ENCODE measurements around the gene JARID2. TPM values are rescaled to one million over a fixed set of nuclear protein-coding genes. Genes with fewer than 3 reads are reported as not detected.
A peak's percentile ranks its signal among the peaks of the same experiment; 100 is the strongest.

The JARID2 gene
- total RNA-seq, 2 experiments from 2014 or later, result 33.0 to 33.2 TPM

DNA sequence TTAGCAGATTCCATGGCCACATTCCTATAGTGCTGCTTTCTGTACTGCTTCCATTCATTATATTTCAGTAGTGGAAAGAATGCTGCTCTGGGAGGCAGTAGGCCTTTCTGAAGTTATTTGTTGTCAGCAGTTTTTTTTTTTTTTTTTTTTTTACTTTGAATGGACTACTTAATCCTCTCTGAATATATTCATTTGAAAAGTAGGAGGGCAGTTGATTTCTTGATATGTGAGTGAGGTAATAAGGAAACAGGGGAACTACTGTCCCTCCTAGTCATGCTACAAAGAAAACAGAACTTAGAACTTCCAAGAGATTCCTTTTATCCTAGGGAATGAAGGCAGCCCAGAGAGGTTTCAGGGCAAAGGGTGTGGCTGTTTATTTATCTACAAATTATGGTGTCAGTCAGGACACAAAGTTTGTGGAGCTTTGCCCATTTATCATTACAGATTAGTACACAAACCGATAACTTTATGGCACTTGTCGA lies 155.9 kb downstream of the JARID2 start:
- Mint-ChIP-seq H3K9me3 (ENCODE audit: insufficient read depth) (no peaks in the 10 kb centered on the region), H3K27me3 (ENCODE audit: low read depth) (no peaks in the 10 kb centered on the region), H3K27ac (peak overlapping the region; percentile 81), H3K4me3 (peak overlapping the region; percentile 70), H3K4me1 (ENCODE audit: low read depth) (peaks cover 92% of the 10 kb centered on the region), H3K36me3 (ENCODE audit: low read depth) (peaks cover 11% of the 10 kb centered on the region)
- POLR2A ChIA-PET, result interaction anchor here (2.3 kb wide), 1 partner anchor 20 kb away, joined by 8 read pairs; no protein-coding TSS in a partner anchor
- CTCF ChIA-PET, result interaction anchor here (0.8 to 2.8 kb wide), 4 partner anchors 12 to 39 kb away, joined by 4 to 13 read pairs (median 5); no protein-coding TSS in a partner anchor
- DNase-seq, result no peak
- ATAC-seq, result no peak

DNA sequence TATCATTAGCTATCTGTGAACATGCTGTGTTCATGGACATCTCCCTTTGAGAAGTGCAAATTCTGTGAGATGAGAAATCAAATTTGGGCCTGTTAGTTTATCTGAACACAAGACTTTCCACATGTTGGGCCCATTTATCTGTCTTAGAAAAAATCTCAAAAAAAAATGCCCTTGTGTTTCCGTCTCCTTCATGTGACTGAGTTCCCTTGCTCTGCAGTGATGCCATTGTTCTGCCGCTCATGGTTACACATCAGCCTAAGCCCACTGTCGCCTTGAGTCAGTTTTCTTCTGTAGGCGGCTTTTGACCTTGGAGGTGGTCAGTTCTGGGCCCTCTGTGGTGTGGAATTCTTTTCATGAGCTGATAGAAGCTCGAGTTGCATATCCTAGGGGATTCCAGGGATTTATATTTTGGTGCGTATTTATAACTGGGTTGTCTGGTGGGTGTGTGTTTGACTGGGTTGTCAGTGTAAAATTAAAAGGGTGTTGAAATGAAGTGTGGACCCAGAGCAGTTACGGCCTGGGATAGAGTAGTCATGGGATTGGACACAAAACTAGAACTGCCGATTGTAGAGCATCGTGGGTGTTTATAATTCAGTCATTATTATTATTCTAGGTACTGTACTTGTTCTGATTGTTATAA lies 156.7 kb downstream of the JARID2 start:
- Mint-ChIP-seq H3K4me1 (ENCODE audit: low read depth) (peaks cover 90% of the 10 kb centered on the region), H3K9me3 (ENCODE audit: insufficient read depth) (no peaks in the 10 kb centered on the region), H3K36me3 (ENCODE audit: low read depth) (peaks cover 12% of the 10 kb centered on the region), H3K4me3 (peak overlapping the region; percentile 34), H3K27ac (peak overlapping the region; percentile 81), H3K27me3 (ENCODE audit: low read depth) (no peaks in the 10 kb centered on the region)
- DNase-seq, result no peak
- ChIA-PET POLR2A (interaction anchor here (2.3 kb wide), 1 partner anchor 19 kb away, joined by 8 read pairs; no protein-coding TSS in a partner anchor), CTCF (interaction anchor here (0.8 to 2.8 kb wide), 5 partner anchors 11 to 39 kb away, joined by 4 to 13 read pairs (median 5); no protein-coding TSS in a partner anchor)
- ATAC-seq, result no peak

DNA sequence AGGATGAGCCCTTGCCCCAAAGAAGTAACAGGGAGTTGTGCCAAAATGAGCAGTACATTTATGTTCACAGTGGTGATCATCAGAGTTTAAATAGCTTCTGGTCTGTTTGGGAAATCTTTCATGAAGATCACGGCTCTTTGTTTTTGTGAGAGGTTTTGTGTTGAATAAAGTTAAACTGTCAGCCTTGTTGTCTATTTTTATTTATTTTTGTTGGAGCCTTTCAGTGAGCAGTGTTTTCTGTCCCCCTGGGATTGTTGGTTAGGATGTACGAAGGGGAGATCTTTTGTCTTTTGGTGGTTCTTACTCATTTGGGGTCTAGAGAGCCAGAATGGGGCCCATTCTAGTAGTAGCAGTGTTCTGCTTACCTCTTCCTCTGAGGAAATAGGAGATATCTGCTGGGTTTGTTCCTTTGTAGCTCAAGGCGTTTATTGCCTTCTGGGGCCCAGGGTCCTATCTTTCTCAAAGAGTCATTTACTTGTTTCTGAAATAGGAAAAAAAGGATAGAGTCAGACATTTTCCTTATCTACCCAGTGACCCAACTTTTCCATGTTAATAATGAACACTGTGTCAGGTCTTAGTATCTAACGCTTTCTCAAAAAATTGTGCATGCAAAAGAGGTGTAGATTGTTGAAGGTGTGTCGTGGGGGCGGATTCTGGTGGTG lies 157.4 kb downstream of the JARID2 start:
- Mint-ChIP-seq H3K9me3 (ENCODE audit: insufficient read depth) (no peaks in the 10 kb centered on the region), H3K27me3 (ENCODE audit: low read depth) (no peaks in the 10 kb centered on the region), H3K4me3 (peak overlapping the region; percentile 53), H3K36me3 (ENCODE audit: low read depth) (peaks cover 15% of the 10 kb centered on the region), H3K27ac (peak overlapping the region; percentile 81), H3K4me1 (ENCODE audit: low read depth) (peaks cover 91% of the 10 kb centered on the region)
- POLR2A ChIA-PET, result interaction anchor here (1.5 to 2.3 kb wide), 3 partner anchors 19 to 150 kb away, joined by 4 to 9 read pairs (median 8); no protein-coding TSS in a partner anchor
- CTCF ChIA-PET, result interaction anchor here (1.2 to 2.0 kb wide), 3 partner anchors 13 to 19 kb away, joined by 4 to 6 read pairs (median 6); no protein-coding TSS in a partner anchor
- ATAC-seq (no peak), DNase-seq (no peak)

DNA sequence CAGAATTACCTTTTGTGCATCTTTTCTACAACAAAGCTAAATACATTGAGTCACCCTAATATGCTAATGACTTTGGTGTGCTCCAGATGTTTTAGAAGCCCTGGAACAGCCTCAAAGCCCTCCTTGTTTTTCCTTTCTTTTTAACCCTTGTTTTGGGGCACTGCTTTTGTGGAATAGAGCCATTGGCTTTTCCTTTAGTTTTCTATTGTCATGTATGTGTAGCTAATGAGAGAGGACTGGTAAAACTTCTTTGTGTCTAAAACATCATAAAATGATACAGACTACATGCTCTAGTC lies 158.8 kb downstream of the JARID2 start:
- ChIA-PET POLR2A (interaction anchor here (0.7 to 1.8 kb wide), 7 partner anchors 9 to 157 kb away, joined by 3 to 9 read pairs (median 5); no protein-coding TSS in a partner anchor), CTCF (interaction anchor here (1.1 to 2.0 kb wide), 4 partner anchors 16 to 36 kb away, joined by 3 to 6 read pairs (median 5); no protein-coding TSS in a partner anchor)
- Mint-ChIP-seq H3K27ac (peak overlapping the region; percentile 81), H3K4me1 (ENCODE audit: low read depth) (peaks cover 90% of the 10 kb centered on the region), H3K36me3 (ENCODE audit: low read depth) (peaks cover 20% of the 10 kb centered on the region), H3K4me3 (peak overlapping the region; percentile 22), H3K27me3 (ENCODE audit: low read depth) (no peaks in the 10 kb centered on the region), H3K9me3 (ENCODE audit: insufficient read depth) (no peaks in the 10 kb centered on the region)
- ATAC-seq (no peak), DNase-seq (no peak)

DNA sequence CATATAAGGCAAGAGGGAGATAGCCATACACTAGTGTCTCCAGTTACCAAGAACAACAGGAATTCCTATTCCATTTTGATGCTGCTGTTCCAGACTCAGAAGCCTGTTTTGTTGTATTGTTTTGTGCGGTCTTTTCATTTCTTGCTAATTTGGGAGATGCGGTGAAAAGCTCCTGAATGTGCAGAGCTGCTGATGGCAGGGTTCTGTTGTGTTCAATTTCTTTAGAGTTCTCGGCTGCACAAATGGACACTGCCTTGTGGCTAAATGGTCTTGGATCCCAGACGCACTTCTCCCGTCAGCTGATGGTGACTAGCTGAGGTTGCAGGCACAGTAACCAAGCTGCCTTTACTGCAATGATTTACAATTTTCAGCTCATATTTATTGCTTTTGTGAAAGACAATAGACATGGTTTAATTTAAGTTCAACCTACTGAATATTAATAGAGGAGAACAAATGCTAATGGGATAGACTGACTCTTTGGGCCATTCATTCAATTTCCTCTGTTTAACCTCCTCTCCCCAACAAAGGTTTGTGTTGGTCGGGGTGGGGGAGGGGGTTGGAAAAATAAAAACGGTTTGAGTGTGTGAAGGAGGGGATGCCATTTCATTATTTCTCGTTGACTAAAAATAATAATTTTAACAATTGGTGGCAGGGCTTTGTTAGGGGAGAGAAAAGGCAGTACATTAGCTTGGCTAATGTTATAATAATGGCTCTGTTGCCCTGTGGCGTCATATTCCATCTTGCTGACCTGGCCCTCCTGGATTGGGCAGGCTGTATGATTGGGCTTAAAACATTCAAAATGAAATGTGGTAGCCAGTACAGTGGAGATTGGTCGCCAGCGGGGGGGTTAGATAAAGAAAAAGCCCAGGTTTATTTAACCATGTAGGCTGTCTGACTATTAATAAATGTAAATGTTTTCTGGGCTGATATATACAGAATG lies 159.5 kb downstream of the JARID2 start:
- Mint-ChIP-seq H3K36me3 (ENCODE audit: low read depth) (peaks cover 20% of the 10 kb centered on the region), H3K4me3 (peak overlapping the region; percentile 22), H3K27ac (peak overlapping the region; percentile 7), H3K27me3 (ENCODE audit: low read depth) (no peaks in the 10 kb centered on the region), H3K4me1 (ENCODE audit: low read depth) (peaks cover 90% of the 10 kb centered on the region), H3K9me3 (ENCODE audit: insufficient read depth) (no peaks in the 10 kb centered on the region)
- ChIA-PET CTCF (interaction anchor here (1.1 to 2.0 kb wide), 4 partner anchors 17 to 35 kb away, joined by 3 to 6 read pairs (median 5); no protein-coding TSS in a partner anchor), POLR2A (interaction anchor here (0.7 to 1.8 kb wide), 6 partner anchors 8 to 158 kb away, joined by 3 to 9 read pairs (median 4); no protein-coding TSS in a partner anchor)
- ATAC-seq (no peak), DNase-seq (no peak)

DNA sequence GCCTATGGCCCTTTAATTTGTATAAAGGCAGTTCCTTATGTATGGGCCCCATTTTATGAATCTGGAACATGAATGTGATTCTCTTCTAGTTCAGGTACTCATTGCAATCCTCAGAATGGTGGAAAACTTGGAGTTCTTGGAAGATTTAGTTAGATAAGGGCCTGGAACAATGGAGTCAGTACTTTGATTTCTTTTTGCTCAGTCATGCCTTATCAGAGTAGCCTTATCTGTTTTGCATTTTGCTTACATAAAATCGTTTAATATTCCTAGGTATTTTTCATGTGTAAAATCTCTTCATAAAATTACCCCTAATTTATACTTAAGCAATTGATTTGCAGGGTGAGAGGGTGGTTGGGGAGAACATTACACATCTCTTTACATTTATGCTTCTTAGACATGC lies 160.6 kb downstream of the JARID2 start:
- H3K27ac Mint-ChIP-seq, result no peak overlapping the region
- no peak overlapping the region for H3K4me3 Mint-ChIP-seq
- CTCF ChIA-PET, result no interaction called here
- peaks cover 91% of the 10 kb centered on the region for H3K4me1 Mint-ChIP-seq (ENCODE audit: low read depth)
- no peaks in the 10 kb centered on the region for H3K27me3 Mint-ChIP-seq (ENCODE audit: low read depth)
- DNase-seq (no peak), ATAC-seq (no peak)
- no peaks in the 10 kb centered on the region for H3K9me3 Mint-ChIP-seq (ENCODE audit: insufficient read depth)
- POLR2A ChIA-PET, result no interaction called here
- H3K36me3 Mint-ChIP-seq (ENCODE audit: low read depth), result peaks cover 27% of the 10 kb centered on the region

DNA sequence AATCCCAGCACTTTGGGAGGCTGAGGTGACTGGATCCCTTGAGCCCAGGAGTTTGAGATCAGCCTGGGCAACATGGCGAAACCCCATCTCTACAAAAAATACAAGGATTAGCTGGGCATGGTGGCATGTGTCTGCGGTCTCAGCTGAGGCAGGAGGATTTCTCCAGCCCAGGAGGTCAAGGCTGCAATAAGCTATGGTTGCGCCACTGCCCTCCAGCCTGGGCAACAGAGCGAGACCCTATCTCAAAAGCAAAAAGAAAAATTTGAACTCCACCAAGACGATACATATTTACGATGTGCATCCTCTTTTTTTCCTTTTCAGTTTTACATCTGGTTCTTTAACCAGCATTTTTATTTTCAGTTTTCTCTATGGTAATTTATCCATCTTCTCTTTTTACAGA lies 162.1 kb downstream of the JARID2 start:
- DNase-seq, result no peak
- no peak overlapping the region for H3K4me3 Mint-ChIP-seq
- H3K4me1 Mint-ChIP-seq (ENCODE audit: low read depth), result peaks cover 90% of the 10 kb centered on the region
- H3K27me3 Mint-ChIP-seq (ENCODE audit: low read depth), result no peaks in the 10 kb centered on the region
- H3K27ac Mint-ChIP-seq, result no peak overlapping the region
- no peaks in the 10 kb centered on the region for H3K9me3 Mint-ChIP-seq (ENCODE audit: insufficient read depth)
- H3K36me3 Mint-ChIP-seq (ENCODE audit: low read depth), result peaks cover 34% of the 10 kb centered on the region
- ChIA-PET POLR2A (no interaction called here), CTCF (interaction anchor here (1.4 kb wide), 1 partner anchor 81 kb away, joined by 3 read pairs; no protein-coding TSS in a partner anchor)
- no peak for ATAC-seq

DNA sequence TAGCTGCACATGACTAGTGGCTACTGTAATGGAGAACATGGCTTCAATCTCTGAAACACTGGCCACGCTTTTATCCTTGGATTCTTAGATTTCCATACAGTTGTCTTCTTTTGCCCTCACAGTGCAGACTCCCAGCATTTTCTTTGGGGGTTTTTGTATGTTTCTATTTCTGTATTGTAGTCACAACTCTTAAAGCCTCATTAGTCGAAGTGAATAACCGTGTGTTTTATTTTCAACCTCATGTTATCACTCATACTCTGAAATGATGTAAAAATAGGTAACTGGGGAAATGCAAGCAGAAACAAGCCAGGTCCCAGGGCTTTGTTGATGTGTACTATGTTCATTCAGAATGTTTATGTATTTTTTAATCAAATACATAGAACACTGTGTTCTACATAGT lies 162.9 kb downstream of the JARID2 start:
- POLR2A ChIA-PET, result interaction anchor here (0.6 to 3.8 kb wide), 2 partner anchors 13 to 154 kb away, joined by 3 to 27 read pairs; no protein-coding TSS in a partner anchor

DNA sequence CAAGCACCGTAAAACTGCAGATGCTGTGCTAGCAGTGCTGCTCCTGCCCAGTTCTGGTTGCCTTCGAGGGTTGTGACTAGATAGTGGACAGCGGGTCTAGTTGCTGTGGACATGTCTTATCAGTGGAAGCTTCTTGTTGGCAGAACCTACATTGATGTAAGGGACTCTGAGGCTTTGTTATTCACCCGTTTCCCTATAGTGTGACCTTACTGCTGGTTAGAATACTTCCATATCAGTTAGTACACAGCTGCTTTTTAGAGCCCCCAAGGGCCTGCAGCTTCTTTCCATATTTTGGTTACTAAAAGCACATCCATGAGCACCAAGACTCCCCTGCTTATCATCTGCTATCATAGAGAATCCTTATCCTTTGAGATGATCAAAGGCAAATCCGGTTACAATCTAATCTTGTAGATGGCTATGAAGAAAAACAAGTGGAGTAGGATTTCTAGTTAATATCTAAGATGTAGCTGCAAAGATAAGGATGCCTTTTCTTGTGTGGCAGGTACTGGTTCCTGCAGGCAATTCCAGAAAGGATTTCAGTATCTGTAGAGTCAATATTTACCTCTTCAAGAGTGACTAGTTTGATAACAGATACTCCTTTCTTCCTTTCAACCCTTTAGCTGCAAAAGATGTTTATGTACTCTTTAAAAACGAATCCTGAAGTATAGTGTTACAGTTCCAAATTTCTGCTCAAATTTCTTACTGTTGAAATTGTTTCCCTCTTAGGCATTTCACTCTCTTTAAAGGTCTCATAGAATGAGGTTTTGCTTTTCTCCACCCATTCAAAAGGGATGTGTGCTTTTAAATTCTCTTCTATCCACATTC lies 163.6 kb downstream of the JARID2 start:
- Mint-ChIP-seq H3K36me3 (ENCODE audit: low read depth) (peaks cover 49% of the 10 kb centered on the region), H3K4me3 (peak overlapping the region; percentile 54), H3K4me1 (ENCODE audit: low read depth) (peaks cover 90% of the 10 kb centered on the region), H3K27me3 (ENCODE audit: low read depth) (no peaks in the 10 kb centered on the region), H3K27ac (peak overlapping the region; percentile 88), H3K9me3 (ENCODE audit: insufficient read depth) (peaks cover 5% of the 10 kb centered on the region)
- CTCF ChIA-PET, result interaction anchor here (0.8 to 5.2 kb wide), 6 partner anchors 10 to 161 kb away, joined by 3 to 39 read pairs (median 8); no protein-coding TSS in a partner anchor
- POLR2A ChIA-PET, result interaction anchor here (0.6 to 3.8 kb wide), 2 partner anchors 12 to 155 kb away, joined by 3 to 27 read pairs; no protein-coding TSS in a partner anchor
- no peak for ATAC-seq
- DNase-seq, result no peak

More for the DNA sequence above, 162.9 kb downstream of the JARID2 start:
- CTCF ChIA-PET, result interaction anchor here (0.8 to 5.2 kb wide), 4 partner anchors 10 to 64 kb away, joined by 3 to 39 read pairs (median 8); no protein-coding TSS in a partner anchor
- H3K4me3 Mint-ChIP-seq, result no peak overlapping the region
- peaks cover 90% of the 10 kb centered on the region for H3K4me1 Mint-ChIP-seq (ENCODE audit: low read depth)
- DNase-seq, result no peak
- peaks cover 42% of the 10 kb centered on the region for H3K36me3 Mint-ChIP-seq (ENCODE audit: low read depth)
- no peak for ATAC-seq
- H3K27ac Mint-ChIP-seq, result peak overlapping the region; percentile 88
- H3K9me3 Mint-ChIP-seq (ENCODE audit: insufficient read depth), result no peaks in the 10 kb centered on the region
- H3K27me3 Mint-ChIP-seq (ENCODE audit: low read depth), result no peaks in the 10 kb centered on the region

DNA sequence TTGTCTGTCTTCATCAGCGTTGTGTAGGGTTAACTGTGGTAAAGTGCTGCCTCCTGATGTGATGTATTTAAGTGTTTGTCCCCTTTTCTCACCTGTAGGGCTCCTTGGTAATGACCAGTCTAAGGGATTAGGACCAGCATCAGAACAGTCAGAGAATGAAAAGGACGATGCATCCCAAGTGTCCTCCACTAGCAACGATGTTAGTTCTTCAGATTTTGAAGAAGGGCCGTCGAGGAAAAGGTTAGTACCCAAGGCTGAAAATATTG lies 164.2 kb downstream of the JARID2 start:
- no peak for ATAC-seq
- peaks cover 85% of the 10 kb centered on the region for H3K4me1 Mint-ChIP-seq (ENCODE audit: low read depth)
- H3K4me3 Mint-ChIP-seq, result peak overlapping the region; percentile 54
- ChIA-PET CTCF (interaction anchor here (1.2 to 5.2 kb wide), 5 partner anchors 9 to 161 kb away, joined by 4 to 39 read pairs (median 11); no protein-coding TSS in a partner anchor), POLR2A (interaction anchor here (3.8 kb wide), 1 partner anchor 12 kb away, joined by 27 read pairs; no protein-coding TSS in a partner anchor)
- H3K27me3 Mint-ChIP-seq (ENCODE audit: low read depth), result no peaks in the 10 kb centered on the region
- H3K9me3 Mint-ChIP-seq (ENCODE audit: insufficient read depth), result peaks cover 6% of the 10 kb centered on the region
- DNase-seq, result no peak
- H3K36me3 Mint-ChIP-seq (ENCODE audit: low read depth), result peaks cover 53% of the 10 kb centered on the region
- H3K27ac Mint-ChIP-seq, result peak overlapping the region; percentile 88
